GM06990 (cell line): ENCODE data around the gene MRPS27.

Experiments used
- DNase-seq: peaks from one replicate; pipeline ENCODE4 v3.0.0-alpha.2; 2011; ENCODE audit not compliant: insufficient read length; ENCODE audit errors: extremely low read depth
- H3K27me3 ChIP-seq: replicated peaks from 2 replicates; pipeline ENCODE4 v1.6.0; 2011; ENCODE audit warnings: low read length; ENCODE audit not compliant: control insufficient read depth, insufficient read depth
- H3K36me3 ChIP-seq: 2 replicates; pipeline ENCODE4 v1.5.1; 2011; ENCODE audit warnings: low read length; ENCODE audit not compliant: control insufficient read depth, insufficient read depth
- H3K4me3 ChIP-seq: replicated peaks from 2 replicates; pipeline ENCODE4 v1.5.1; 2011; ENCODE audit warnings: low read depth, mild to moderate bottlenecking, control low read depth, low read length
- CTCF ChIP-seq: IDR thresholded peaks from 2 replicates; pipeline ENCODE4 v1.5.1; 2011; ENCODE audit warnings: low read length, control low read depth, mild to moderate bottlenecking, inconsistent platforms; ENCODE audit not compliant: insufficient read depth, poor library complexity, severe bottlenecking

Gene MRPS27

GRCh38 chr5:72346398-72346797 is 26.4 kb upstream of the MRPS27 start:
- Histone ChIP-seq H3K27me3 (no peaks in the 10 kb centered on the region), H3K36me3 (peaks cover 6% of the 10 kb centered on the region), H3K4me3 (no peak overlapping the region)
- no peak for DNase-seq
- TF ChIP-seq CTCF: no peak

GRCh38 chr5:72338689-72339209 is 18.7 kb upstream of the MRPS27 start:
- Histone ChIP-seq H3K36me3 (peaks cover 3% of the 10 kb centered on the region), H3K4me3 (no peak overlapping the region), H3K27me3 (no peaks in the 10 kb centered on the region)
- DNase-seq: no peak
- TF ChIP-seq CTCF: no peak

GRCh38 chr5:72337159-72337558 is 17.1 kb upstream of the MRPS27 start:
- DNase-seq: no peak
- no peaks in the 10 kb centered on the region for H3K27me3 ChIP-seq
- H3K36me3 ChIP-seq: peaks cover 2% of the 10 kb centered on the region
- H3K4me3 ChIP-seq: no peak overlapping the region
- TF ChIP-seq CTCF: no peak

GRCh38 chr5:72330712-72331111 is 10.7 kb upstream of the MRPS27 start:
- Histone ChIP-seq H3K4me3 (no peak overlapping the region), H3K36me3 (peaks cover 6% of the 10 kb centered on the region), H3K27me3 (no peaks in the 10 kb centered on the region)
- no peak for DNase-seq
- no peak for TF ChIP-seq CTCF

GRCh38 chr5:72328172-72328571 is 8.1 kb upstream of the MRPS27 start:
- TF ChIP-seq CTCF: no peak
- Histone ChIP-seq H3K4me3 (no peak overlapping the region), H3K27me3 (no peaks in the 10 kb centered on the region), H3K36me3 (peaks cover 10% of the 10 kb centered on the region)
- no peak for DNase-seq

- Histone ChIP-seq H3K27me3 (no peaks in the 10 kb centered on the region), H3K4me3 (no peak overlapping the region), H3K36me3 (peaks cover 10% of the 10 kb centered on the region)
- DNase-seq: no peak
- no peak for TF ChIP-seq CTCF
Observed at GRCh38 chr5:72326306-72326649, 6.2 kb upstream of the MRPS27 start.
